SK-N-SH (cell line): ENCODE results near the gene PLEKHM3. TPM values are rescaled to one million over a fixed set of nuclear protein-coding genes. Genes with fewer than 3 reads are reported as not detected.

ENCODE experiments used
- CTCF ChIA-PET: fragments of 300-600, 350-600 bp; formaldehyde crosslinking; extraction: SDS; loops from one replicate; lab custom pipeline; 2021; lab: Yijun Ruan, JAX
- POLR2A ChIA-PET: fragments of 350-600 bp; sonication (Branson Sonifier 250); formaldehyde crosslinking; extraction: SDS; loops from one replicate; lab custom pipeline; 2020; ENCODE audit warnings: antibody characterized with exemption, inconsistent platforms; lab: Yijun Ruan, JAX
- DNase-seq: peaks from one replicate; pipeline ENCODE4 v3.0.0; 2012
- H2AFZ ChIP-seq: fragments of 200-600 bp; sonication (generic); 2 replicates; pipeline ENCODE4 v1.8.1; 2016; ENCODE audit warnings: antibody characterized with exemption, mild to moderate bottlenecking, low read depth
- H3F3A ChIP-seq: fragments of 200-600 bp; sonication (generic); replicated peaks from 2 replicates; pipeline ENCODE3; 2016; ENCODE audit warnings: antibody characterized with exemption, mild to moderate bottlenecking; ENCODE audit not compliant: insufficient read depth
- H3K27ac ChIP-seq, 2 experiments: fragments of 200-500 bp in 1 of 2; fragments of 200-600 bp in 1 of 2; sonication (Bioruptor generic) in 1 of 2; sonication (generic), shearing (Covaris generic) in 1 of 2; 2 replicates each; pipeline versions ENCODE4 v1.5.1 to v1.6.1; 2014 to 2016; ENCODE audit warnings: low read depth in 2 of 2, inconsistent platforms in 1 of 2, low read length in 1 of 2, mild to moderate bottlenecking in 1 of 2, mixed read lengths in 1 of 2
- H3K27me3 ChIP-seq: fragments of 200-600 bp; sonication (generic), shearing (Covaris generic); 2 replicates; pipeline ENCODE4 v1.6.1; 2016; ENCODE audit warnings: mixed run types; ENCODE audit not compliant: insufficient read depth
- H3K36me3 ChIP-seq, 2 experiments: fragments of 200-500 bp in 1 of 2; fragments of 200-600 bp in 1 of 2; sonication (Bioruptor generic) in 1 of 2; sonication (generic) in 1 of 2; replicated peaks in 1 of 2; 2 replicates each; pipeline versions ENCODE3 to v1.5.1; 2014 to 2016; ENCODE audit warnings: low read length in 1 of 2, mild to moderate bottlenecking in 1 of 2; ENCODE audit not compliant: insufficient read depth in 2 of 2, control insufficient read depth in 1 of 2
- H3K4me1 ChIP-seq, 2 experiments: fragments of 200-500 bp in 1 of 2; fragments of 200-600 bp in 1 of 2; sonication (Bioruptor generic) in 1 of 2; sonication (generic), shearing (Covaris generic) in 1 of 2; 2 replicates each; pipeline versions ENCODE4 v1.5.1 to v1.6.1; 2014 to 2016; ENCODE audit warnings: low read depth in 1 of 2, low read length in 1 of 2, mixed run types in 1 of 2; ENCODE audit not compliant: insufficient read depth in 2 of 2, control insufficient read depth in 1 of 2
- H3K4me2 ChIP-seq: fragments of 200-600 bp; sonication (generic), shearing (Covaris generic); 2 replicates; pipeline ENCODE4 v1.6.1; 2017; ENCODE audit warnings: mixed run types
- H3K4me3 ChIP-seq, 2 experiments: fragments of 200-500 bp in 1 of 2; fragments of 200-600 bp in 1 of 2; sonication (Bioruptor generic) in 1 of 2; sonication (generic), shearing (Covaris generic) in 1 of 2; 2 replicates each; pipeline versions ENCODE4 v1.5.1 to v1.8.1; 2014 to 2016; ENCODE audit warnings: low read depth in 2 of 2, inconsistent platforms in 1 of 2, low read length in 1 of 2, mild to moderate bottlenecking in 1 of 2, mixed read lengths in 1 of 2, moderate library complexity in 1 of 2
- H3K79me2 ChIP-seq: fragments of 200-600 bp; sonication (generic); 2 replicates; pipeline ENCODE4 v1.8.1; 2017; ENCODE audit warnings: mild to moderate bottlenecking; ENCODE audit not compliant: insufficient read depth
- H3K9ac ChIP-seq: fragments of 200-600 bp; sonication (generic); 2 replicates; pipeline ENCODE4 v1.6.1; 2017; ENCODE audit warnings: mixed run types
- H3K9me2 ChIP-seq: fragments of 200-600 bp; sonication (generic); 2 replicates; pipeline ENCODE4 v1.6.1; 2017; ENCODE audit warnings: mixed run types
- H3K9me3 ChIP-seq: fragments of 200-600 bp; sonication (generic); 2 replicates; pipeline ENCODE4 v1.6.1; 2017; ENCODE audit warnings: mixed run types, mild to moderate bottlenecking, moderate library complexity
- H4K20me1 ChIP-seq: fragments of 200-600 bp; sonication (generic); 2 replicates; pipeline ENCODE4 v1.6.1; 2017; ENCODE audit warnings: mild to moderate bottlenecking, mixed run types; ENCODE audit not compliant: insufficient read depth
- CHD2 ChIP-seq: fragments of 150-350 bp; IDR thresholded peaks from 2 replicates; pipeline ENCODE4 v1.6.1; 2018; ENCODE audit warnings: low read length; ENCODE audit not compliant: partially characterized antibody
- FOSL2 ChIP-seq: IDR thresholded peaks from 2 replicates; pipeline ENCODE4 v1.4.0; 2012; ENCODE audit warnings: low read depth, mild to moderate bottlenecking, moderate library complexity, borderline replicate concordance
- FOXJ3 ChIP-seq: sonication (generic); formaldehyde crosslinking; IDR thresholded peaks from 2 replicates; pipeline ENCODE4 v1.5.1; 2020; ENCODE audit warnings: mild to moderate bottlenecking, missing genetic modification reagents
- FOXM1 ChIP-seq: IDR thresholded peaks from 2 replicates; pipeline ENCODE4 v1.4.0; 2012; ENCODE audit warnings: low read depth, mild to moderate bottlenecking
- GABPA ChIP-seq: IDR thresholded peaks from 2 replicates; pipeline ENCODE4 v1.4.0; 2012; ENCODE audit warnings: low read depth, mild to moderate bottlenecking
- GATA2 ChIP-seq: sonication (generic); formaldehyde crosslinking; IDR thresholded peaks from 2 replicates; pipeline ENCODE4 v1.5.0; 2020; ENCODE audit warnings: mild to moderate bottlenecking, missing genetic modification reagents
- JUND ChIP-seq: IDR thresholded peaks from 2 replicates; pipeline ENCODE4 v1.4.0; 2012
- MEF2A ChIP-seq: IDR thresholded peaks from 2 replicates; pipeline ENCODE4 v1.4.0; 2012; ENCODE audit warnings: low read depth, borderline replicate concordance
- MXI1 ChIP-seq: IDR thresholded peaks from 2 replicates; pipeline ENCODE4 v1.6.1; 2012; ENCODE audit warnings: mild to moderate bottlenecking, low read depth, low read length, improper control_type of control experiment
- NFIC ChIP-seq: IDR thresholded peaks from 2 replicates; pipeline ENCODE4 v1.4.0; 2012; ENCODE audit warnings: borderline replicate concordance
- RAD21 ChIP-seq: IDR thresholded peaks from 2 replicates; pipeline ENCODE4 v1.6.1; 2012; ENCODE audit warnings: mild to moderate bottlenecking, low read length
- RFX5 ChIP-seq: IDR thresholded peaks from 2 replicates; pipeline ENCODE4 v1.6.1; 2012; ENCODE audit warnings: mild to moderate bottlenecking, improper control_type of control experiment, low read length
- SIN3A ChIP-seq: IDR thresholded peaks from 2 replicates; pipeline ENCODE4 v1.6.1; 2012; ENCODE audit warnings: low read depth, mild to moderate bottlenecking, low read length, moderate library complexity, borderline replicate concordance
- TAF1 ChIP-seq: IDR thresholded peaks from 2 replicates; pipeline ENCODE4 v1.6.1; 2012; ENCODE audit warnings: low read depth, mild to moderate bottlenecking, low read length, moderate library complexity, borderline replicate concordance
- TCF12 ChIP-seq: IDR thresholded peaks from 2 replicates; pipeline ENCODE4 v1.4.0; 2012
- WGBS: methylation state at CpG from one replicate; pipeline ENCODE4 v1.1.6; 2017; ENCODE audit warnings: low lambda C conversion rate; 5-methylcytosine and 5-hydroxymethylcytosine counted together
- polyA plus RNA-seq, 3 experiments: library from polyadenylated mRNA; depleted of rRNA; stranded (reverse); fragments of >200 nt; gene quantifications; 2 replicates each; pipeline ENCODE4 v1.2.3, GENCODE V29; 2012
- TF ChIP-seq, protein P1 (sequence below): IDR thresholded peaks from 2 replicates; pipeline ENCODE4 v1.4.0; 2012; ENCODE audit warnings: low read depth, borderline replicate concordance
- TF ChIP-seq, protein P2 (sequence below): IDR thresholded peaks from 2 replicates; pipeline ENCODE4 v1.4.0; 2012; ENCODE audit warnings: low read depth, borderline replicate concordance
- TF ChIP-seq, protein P3 (sequence below): IDR thresholded peaks from 2 replicates; pipeline ENCODE4; 2012
- TF ChIP-seq, protein P4 (sequence below): IDR thresholded peaks from 2 replicates; pipeline ENCODE4 v1.4.0; 2012; ENCODE audit warnings: low read depth
- TF ChIP-seq, protein P5 (sequence below): fragments of 200-600 bp; sonication (generic); IDR thresholded peaks from 2 replicates; pipeline ENCODE4 v1.6.1; 2017; ENCODE audit warnings: antibody characterized with exemption, mild to moderate bottlenecking, moderate library complexity

Gene PLEKHM3
- polyA plus RNA-seq, 1 of the 3 experiments (the other 2 are of a cell fraction), result 1.9 TPM

DNA sequence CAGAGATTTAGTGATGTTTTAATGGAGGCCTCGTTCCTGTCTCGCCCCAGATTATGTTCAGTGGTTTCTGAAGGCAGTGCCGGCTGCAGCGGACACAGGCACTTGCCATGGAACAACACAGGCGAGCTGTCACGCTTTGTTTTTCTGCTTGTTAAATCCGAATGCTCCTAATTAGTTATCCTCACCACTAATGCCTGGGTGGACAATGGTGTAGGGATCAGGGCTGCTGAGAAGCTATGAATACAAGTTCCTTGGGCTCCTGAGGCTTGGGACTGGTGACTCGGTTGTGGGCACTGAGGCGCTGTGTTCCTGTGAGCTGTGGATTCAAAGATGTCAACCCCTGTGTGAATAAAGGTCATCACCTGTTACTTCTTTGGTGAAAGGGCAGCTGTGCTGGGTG, 123.5 kb downstream of the PLEKHM3 start:
- no peak overlapping the region for H3K4me3 ChIP-seq
- H3K9me2 ChIP-seq, result no peaks in the 10 kb centered on the region
- no peak overlapping the region for H3K27ac ChIP-seq
- ChIA-PET CTCF (no interaction called here), POLR2A (no interaction called here)
- H3K36me3 ChIP-seq, result no peaks in the 10 kb centered on the region
- H3F3A ChIP-seq, result no peaks in the 10 kb centered on the region
- no peak overlapping the region for H3K9ac ChIP-seq
- no peaks in the 10 kb centered on the region for H3K27me3 ChIP-seq
- H3K9me3 ChIP-seq, result no peaks in the 10 kb centered on the region
- H3K4me1 ChIP-seq, result peaks cover 0 to 8% of the 10 kb centered on the region in 2 experiments; a peak in 2 of 4 replicates
- H3K4me2 ChIP-seq, result no peak overlapping the region
- H3K79me2 ChIP-seq, result no peaks in the 10 kb centered on the region
- no peak for DNase-seq
- no peak for TF ChIP-seq RFX5
- TF ChIP-seq FOXM1, result no peak
- TF ChIP-seq, protein P1, sequence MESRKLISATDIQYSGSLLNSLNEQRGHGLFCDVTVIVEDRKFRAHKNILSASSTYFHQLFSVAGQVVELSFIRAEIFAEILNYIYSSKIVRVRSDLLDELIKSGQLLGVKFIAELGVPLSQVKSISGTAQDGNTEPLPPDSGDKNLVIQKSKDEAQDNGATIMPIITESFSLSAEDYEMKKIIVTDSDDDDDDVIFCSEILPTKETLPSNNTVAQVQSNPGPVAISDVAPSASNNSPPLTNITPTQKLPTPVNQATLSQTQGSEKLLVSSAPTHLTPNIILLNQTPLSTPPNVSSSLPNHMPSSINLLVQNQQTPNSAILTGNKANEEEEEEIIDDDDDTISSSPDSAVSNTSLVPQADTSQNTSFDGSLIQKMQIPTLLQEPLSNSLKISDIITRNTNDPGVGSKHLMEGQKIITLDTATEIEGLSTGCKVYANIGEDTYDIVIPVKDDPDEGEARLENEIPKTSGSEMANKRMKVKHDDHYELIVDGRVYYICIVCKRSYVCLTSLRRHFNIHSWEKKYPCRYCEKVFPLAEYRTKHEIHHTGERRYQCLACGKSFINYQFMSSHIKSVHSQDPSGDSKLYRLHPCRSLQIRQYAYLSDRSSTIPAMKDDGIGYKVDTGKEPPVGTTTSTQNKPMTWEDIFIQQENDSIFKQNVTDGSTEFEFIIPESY, result no peak
- no peak for TF ChIP-seq RAD21
- no peak for TF ChIP-seq SIN3A
- TF ChIP-seq GATA2 (CRISPR knock-in tag), result no peak
- TF ChIP-seq, protein P2, sequence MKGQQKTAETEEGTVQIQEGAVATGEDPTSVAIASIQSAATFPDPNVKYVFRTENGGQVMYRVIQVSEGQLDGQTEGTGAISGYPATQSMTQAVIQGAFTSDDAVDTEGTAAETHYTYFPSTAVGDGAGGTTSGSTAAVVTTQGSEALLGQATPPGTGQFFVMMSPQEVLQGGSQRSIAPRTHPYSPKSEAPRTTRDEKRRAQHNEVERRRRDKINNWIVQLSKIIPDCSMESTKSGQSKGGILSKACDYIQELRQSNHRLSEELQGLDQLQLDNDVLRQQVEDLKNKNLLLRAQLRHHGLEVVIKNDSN, result no peak
- no peak for TF ChIP-seq MXI1
- TF ChIP-seq TCF12, result no peak
- TF ChIP-seq FOSL2, result no peak
- no peak for TF ChIP-seq GABPA
- TF ChIP-seq TAF1, result no peak
- TF ChIP-seq, protein P3, sequence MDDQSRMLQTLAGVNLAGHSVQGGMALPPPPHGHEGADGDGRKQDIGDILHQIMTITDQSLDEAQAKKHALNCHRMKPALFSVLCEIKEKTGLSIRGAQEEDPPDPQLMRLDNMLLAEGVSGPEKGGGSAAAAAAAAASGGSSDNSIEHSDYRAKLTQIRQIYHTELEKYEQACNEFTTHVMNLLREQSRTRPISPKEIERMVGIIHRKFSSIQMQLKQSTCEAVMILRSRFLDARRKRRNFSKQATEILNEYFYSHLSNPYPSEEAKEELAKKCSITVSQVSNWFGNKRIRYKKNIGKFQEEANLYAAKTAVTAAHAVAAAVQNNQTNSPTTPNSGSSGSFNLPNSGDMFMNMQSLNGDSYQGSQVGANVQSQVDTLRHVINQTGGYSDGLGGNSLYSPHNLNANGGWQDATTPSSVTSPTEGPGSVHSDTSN, result no peak
- no peak for TF ChIP-seq JUND
- TF ChIP-seq, protein P4, sequence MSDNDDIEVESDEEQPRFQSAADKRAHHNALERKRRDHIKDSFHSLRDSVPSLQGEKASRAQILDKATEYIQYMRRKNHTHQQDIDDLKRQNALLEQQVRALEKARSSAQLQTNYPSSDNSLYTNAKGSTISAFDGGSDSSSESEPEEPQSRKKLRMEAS, result no peak
- no peak for TF ChIP-seq FOXJ3 (CRISPR knock-in tag)
- TF ChIP-seq, protein P5, sequence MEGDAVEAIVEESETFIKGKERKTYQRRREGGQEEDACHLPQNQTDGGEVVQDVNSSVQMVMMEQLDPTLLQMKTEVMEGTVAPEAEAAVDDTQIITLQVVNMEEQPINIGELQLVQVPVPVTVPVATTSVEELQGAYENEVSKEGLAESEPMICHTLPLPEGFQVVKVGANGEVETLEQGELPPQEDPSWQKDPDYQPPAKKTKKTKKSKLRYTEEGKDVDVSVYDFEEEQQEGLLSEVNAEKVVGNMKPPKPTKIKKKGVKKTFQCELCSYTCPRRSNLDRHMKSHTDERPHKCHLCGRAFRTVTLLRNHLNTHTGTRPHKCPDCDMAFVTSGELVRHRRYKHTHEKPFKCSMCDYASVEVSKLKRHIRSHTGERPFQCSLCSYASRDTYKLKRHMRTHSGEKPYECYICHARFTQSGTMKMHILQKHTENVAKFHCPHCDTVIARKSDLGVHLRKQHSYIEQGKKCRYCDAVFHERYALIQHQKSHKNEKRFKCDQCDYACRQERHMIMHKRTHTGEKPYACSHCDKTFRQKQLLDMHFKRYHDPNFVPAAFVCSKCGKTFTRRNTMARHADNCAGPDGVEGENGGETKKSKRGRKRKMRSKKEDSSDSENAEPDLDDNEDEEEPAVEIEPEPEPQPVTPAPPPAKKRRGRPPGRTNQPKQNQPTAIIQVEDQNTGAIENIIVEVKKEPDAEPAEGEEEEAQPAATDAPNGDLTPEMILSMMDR, result no peak
- no peak for TF ChIP-seq CHD2
- no peak for TF ChIP-seq MEF2A
- TF ChIP-seq NFIC, result no peak
- no peaks in the 10 kb centered on the region for H4K20me1 ChIP-seq
- WGBS, result 89% methylated on average over 9 of the region's 9 CpGs
- no peak overlapping the region for H2AFZ ChIP-seq
